Measurements from ENCODE around the gene MSI2. TPM values are rescaled to one million over a fixed set of nuclear protein-coding genes. Genes with fewer than 3 reads are reported as not detected.

The MSI2 gene
- total and polyA plus RNA-seq, 2 donors (not counting 3 experiments of a cell fraction or from before 2014, with no cell fraction given): 20.9 to 59.3 TPM

- no TSS peak for BruUV-seq (replicated peaks)
- H3K9ac ChIP-seq (replicated peaks; ENCODE audit: extremely low read depth, insufficient read depth, low read length): no peak overlapping the region
- no peak overlapping the region for H3K27ac ChIP-seq (ENCODE audit: insufficient read depth, low read depth, low read length)
- no peaks in the 10 kb centered on the region for H3K9me3 ChIP-seq (replicated peaks; ENCODE audit: control insufficient read depth, insufficient read depth, low read length)
- FAIRE-seq: no peak
- H3K9me1 ChIP-seq (replicated peaks; ENCODE audit: control insufficient read depth, extremely low read depth, insufficient read depth, low read length): no peaks in the 10 kb centered on the region
- ChIA-PET CTCF (interaction anchor here (0.6 to 1.5 kb wide), 4 partner anchors 16 to 489 kb away, joined by 3 to 7 read pairs (median 4); no protein-coding TSS in a partner anchor), POLR2A (no interaction called here)
- no peak overlapping the region for H3K4me3 ChIP-seq (replicated peaks in 1 of 3; ENCODE audit: insufficient read depth in 1 of 3, low read depth in 1 of 3, low read length in 3 of 3)
- intact Hi-C loops (cut with micrococcal nuclease): no loop called here
- TF ChIP-seq MYC (IDR thresholded peaks at IDR 0.05; ENCODE audit: low read depth, low read length) (no peak), FOS (IDR thresholded peaks at IDR 0.05; ENCODE audit: borderline replicate concordance, insufficient read depth, low read length) (no peak), MAX (IDR thresholded peaks at IDR 0.05; ENCODE audit: insufficient read depth, insufficient read length) (no peak), EZH2 (IDR thresholded peaks at IDR 0.05; ENCODE audit: borderline replicate concordance, low read depth, low read length, severe bottlenecking) (no peak), POLR2A (IDR thresholded peaks at IDR 0.05; ENCODE audit: low read depth, low read length) (no peak), GATA2 (IDR thresholded peaks at IDR 0.05; ENCODE audit: insufficient read depth, insufficient read length, low read depth, low read length) (no peak), POLR2AphosphoS5 (IDR thresholded peaks at IDR 0.05; ENCODE audit: insufficient read depth, low read depth, low read length) (no peak), CTCF (IDR thresholded peaks at IDR 0.05; ENCODE audit: extremely low read depth in 1 of 2, insufficient read depth in 1 of 2, low read depth in 1 of 2, low read length in 2 of 2) (no peak), JUN (IDR thresholded peaks at IDR 0.05; ENCODE audit: borderline replicate concordance, insufficient read depth, insufficient read length, low read depth) (no peak)
- H3K27me3 ChIP-seq (ENCODE audit: control insufficient read depth in 2 of 2, insufficient read depth in 2 of 2, low read length in 2 of 2): peaks cover 7 to 22% of the 10 kb centered on the region in 2 experiments
- H3K4me2 ChIP-seq (ENCODE audit: insufficient read depth, low read length): no peak overlapping the region
- dilution Hi-C loops (cut with MboI; ENCODE audit: extremely low pct_ligation_motif_present, low sequenced_read_pairs): no loop called here
- no peak for DNase-seq (ENCODE audit: low read depth, low spot score)
- no peaks in the 10 kb centered on the region for H4K20me1 ChIP-seq (replicated peaks; ENCODE audit: control insufficient read depth, extremely low read depth, insufficient read depth, low read length)
- H2AFZ ChIP-seq (ENCODE audit: low read depth, low read length): no peak overlapping the region
- no peaks in the 10 kb centered on the region for H3K79me2 ChIP-seq (ENCODE audit: control insufficient read depth, insufficient read depth, low read length)
- H3K4me1 ChIP-seq (ENCODE audit: control insufficient read depth, extremely low read depth, insufficient read depth, low read length): no peaks in the 10 kb centered on the region
- no peaks in the 10 kb centered on the region for H3K36me3 ChIP-seq (ENCODE audit: control insufficient read depth in 2 of 2, extremely low read depth in 1 of 2, insufficient read depth in 2 of 2, low read length in 2 of 2)
Observed at GRCh38 chr17:57732062-57732461, 475.7 kb downstream of the MSI2 start.

Measured in endothelial cell of umbilical vein (primary cell).